ENCODE data around the gene PTK7. TPM values are rescaled to one million over a fixed set of nuclear protein-coding genes. Genes with fewer than 3 reads are reported as not detected.

The PTK7 gene
- total and polyA plus RNA-seq, 2 of the 8 experiments (the other 6 are each of a cell fraction or from before 2014, with no cell fraction given): 110 to 138 TPM

GRCh38 chr6:43186019-43186418 is 109.9 kb downstream of the PTK7 start:
- POLR2A ChIA-PET (ENCODE audit: partially characterized antibody): interaction anchor here (0.7 to 2.9 kb wide), 3 partner anchors 9 to 15 kb away, joined by 3 to 16 read pairs (median 9); partner anchors contain the start of gene SRF

More at GRCh38 chr6:43186019-43186418, 109.9 kb downstream of the PTK7 start:
- CTCF ChIA-PET (ENCODE audit: partially characterized antibody): no interaction called here
- TF ChIP-seq ZNF274 (IDR thresholded peaks at IDR 0.05; ENCODE audit: borderline replicate concordance, extremely low read depth, low read length): no peak
- TF ChIP-seq JUND (IDR thresholded peaks at IDR 0.05; ENCODE audit: low read length): no peak
- no peak for TF ChIP-seq NRF1 (IDR thresholded peaks at IDR 0.05; ENCODE audit: low read depth, low read length)
- TF ChIP-seq ASH2L (IDR thresholded peaks at IDR 0.05; ENCODE audit: low read length): no peak
- TF ChIP-seq SIX5 (IDR thresholded peaks at IDR 0.05; ENCODE audit: low read depth, low read length): no peak
- TF ChIP-seq SP2 (IDR thresholded peaks at IDR 0.05; ENCODE audit: low read length): no peak
- Histone ChIP-seq H2BK15ac (ENCODE audit: low read length) (no peak overlapping the region), H3K27ac (ENCODE audit: low read depth, low read length) (no peak overlapping the region), H2BK12ac (ENCODE audit: low read depth, low read length) (no peak overlapping the region), H3K9ac (replicated peaks in 1 of 4; ENCODE audit: extremely low read depth in 1 of 4, low read depth in 3 of 4, low read length in 3 of 4) (no peak overlapping the region), H4K91ac (replicated peaks; ENCODE audit: insufficient read length, low read length) (no peak overlapping the region), H3K4me1 (replicated peaks in 1 of 4; ENCODE audit: control insufficient read depth in 3 of 4, insufficient read depth in 4 of 4, low read length in 3 of 4) (peaks cover 0 to 3% (median 1%) of the 10 kb centered on the region in 4 experiments; a peak in 1 of 7 replicates), H3K56ac (replicated peaks; ENCODE audit: insufficient read length, low read depth, low read length) (no peak overlapping the region), H2AFZ (ENCODE audit: low read length) (no peak overlapping the region), H3K79me1 (ENCODE audit: low read depth, low read length) (no peaks in the 10 kb centered on the region), H3K79me2 (ENCODE audit: control insufficient read depth in 1 of 2, insufficient read depth in 2 of 2, low read length in 2 of 2) (no peaks in the 10 kb centered on the region), H3K23me2 (ENCODE audit: low read depth, low read length) (peaks cover 8% of the 10 kb centered on the region), H2BK120ac (replicated peaks; ENCODE audit: low read depth, low read length) (no peak overlapping the region), H3K4me2 (ENCODE audit: insufficient read depth in 1 of 2, low read depth in 2 of 2, low read length in 2 of 2) (no peak overlapping the region), H2BK20ac (ENCODE audit: low read length) (no peak overlapping the region), H3K23ac (ENCODE audit: insufficient read length) (no peak overlapping the region), H3K4me3 (ENCODE audit: extremely low read depth in 1 of 4, insufficient read depth in 2 of 4, low read depth in 3 of 4, low read length in 4 of 4) (no peak overlapping the region), H4K8ac (ENCODE audit: extremely low read depth, insufficient read depth, low read length) (no peak overlapping the region), H2AK5ac (ENCODE audit: low read depth, low read length) (no peak overlapping the region), H3K14ac (ENCODE audit: insufficient read length) (no peak overlapping the region), H3K18ac (ENCODE audit: extremely low read depth, low read length) (no peak overlapping the region), H3K9me3 (ENCODE audit: insufficient read depth in 2 of 2, low read depth in 1 of 2, low read length in 1 of 2) (no peaks in the 10 kb centered on the region), H4K5ac (ENCODE audit: insufficient read length, low read depth, low read length) (no peak overlapping the region), H3K36me3 (ENCODE audit: control insufficient read depth in 2 of 4, insufficient read depth in 4 of 4, low read length in 3 of 4) (peaks cover 0 to 3% (median 0%) of the 10 kb centered on the region in 4 experiments; a peak in 1 of 8 replicates), H2BK5ac (ENCODE audit: low read depth, low read length) (no peak overlapping the region), H4K20me1 (replicated peaks in 1 of 2; ENCODE audit: control insufficient read depth in 1 of 2, insufficient read depth in 2 of 2, low read length in 2 of 2) (no peaks in the 10 kb centered on the region), H3K4ac (replicated peaks; ENCODE audit: insufficient read length, low read depth, low read length) (no peak overlapping the region), H3K27me3 (replicated peaks in 1 of 4; ENCODE audit: control insufficient read depth in 3 of 4, extremely low read depth in 1 of 4, insufficient read depth in 3 of 4, low read length in 3 of 4) (no peaks in the 10 kb centered on the region; a peak in 1 of 7 replicates)
- WGBS, 2 experiments (ENCODE audit: extremely low coverage in 1 of 2, insufficient coverage in 1 of 2, insufficient read length in 1 of 2, insufficient replicate concordance in 2 of 2, low coverage in 1 of 2, low lambda C conversion rate in 2 of 2, missing lambda C conversion rate in 1 of 2): 91% methylated on average over 14 of the region's 14 CpGs; no CpG with 5 or more reads in 1 of the 2 experiments
- no peak for FAIRE-seq
- DNase-seq (ENCODE audit: low read depth in 1 of 2, low spot score in 2 of 2): no peak
